Dermis blood vessel endothelial cell (primary cell): Measurements from ENCODE around the gene HCAR1. TPM values are rescaled to one million over a fixed set of nuclear protein-coding genes. Genes with fewer than 3 reads are reported as not detected.
"Not testable (repeated sequence)": the region's sequence is repeated elsewhere in the genome, so short reads cannot be mapped to it uniquely, and the experiment has no call there.

Experiments used
- DNase-seq: peaks from one replicate; pipeline ENCODE4 v3.0.0; 2010
- total RNA-seq: library from RNA; depleted of rRNA; stranded (reverse); fragments of >200 nt; gene quantifications from 2 replicates; pipeline ENCODE4 v1.2.3, GENCODE V29; 2014

HCAR1 gene
- 0.05 TPM in 1 of 2 replicates, not detected in the other for total RNA-seq

GRCh38 chr12:122730215-122731014 lies at the start of gene HCAR1:
TSS of gene HCAR1 (minus strand) at chr12:122730844. CDS start at chr12:122730339, 505 bp downstream.
- DNase-seq, result no peak

- DNase-seq, result no peak
These were observed 26.9 kb upstream of the HCAR1 start for GRCh38 chr12:122757568-122757967.

- no peak for DNase-seq
These were observed 24.1 kb upstream of the HCAR1 start for GRCh38 chr12:122754790-122755189.

GRCh38 chr12:122753319-122753650 lies 22.6 kb upstream of the HCAR1 start:
- peak; percentile 16 for DNase-seq

GRCh38 chr12:122752464-122753318 lies 22.0 kb upstream of the HCAR1 start, which contains the start of gene DENR:
TSS of gene DENR (plus strand) at chr12:122752824. CDS start at chr12:122753702, 878 bp downstream.
- peak; percentile 98 for DNase-seq

GRCh38 chr12:122750781-122751515 lies 20.3 kb upstream of the HCAR1 start:
- not testable (repeated sequence) for DNase-seq

GRCh38 chr12:122749569-122750332 lies 19.1 kb upstream of the HCAR1 start:
- no peak for DNase-seq

- no peak for DNase-seq
These were observed 16.8 kb upstream of the HCAR1 start for GRCh38 chr12:122747224-122748135.

GRCh38 chr12:122743895-122744525 lies 13.4 kb upstream of the HCAR1 start:
- no peak for DNase-seq

- DNase-seq, result no peak
These were observed 9.7 kb upstream of the HCAR1 start for GRCh38 chr12:122740351-122740750.

GRCh38 chr12:122738571-122738970 lies 7.9 kb upstream of the HCAR1 start:
- DNase-seq, result no peak

- no peak for DNase-seq
These were observed 2.0 kb upstream of the HCAR1 start for GRCh38 chr12:122732611-122733010.

GRCh38 chr12:122732170-122732569 lies 1.5 kb upstream of the HCAR1 start:
- no peak for DNase-seq

GRCh38 chr12:122729583-122730214 lies 945 bp downstream of the HCAR1 start:
- no peak for DNase-seq

GRCh38 chr12:122726080-122726558 lies 4.5 kb downstream of the HCAR1 start:
- DNase-seq, result peak; percentile 78

- no peak for DNase-seq
These were observed 5.1 kb downstream of the HCAR1 start for GRCh38 chr12:122725452-122726079.

GRCh38 chr12:122724641-122725243 lies 5.9 kb downstream of the HCAR1 start:
- no peak for DNase-seq

GRCh38 chr12:122722387-122722786 lies 8.3 kb downstream of the HCAR1 start:
- DNase-seq, result no peak

- DNase-seq, result peak; percentile 58
These were observed 9.5 kb downstream of the HCAR1 start for GRCh38 chr12:122721057-122721545.
